SK-N-SH treated with all-trans-retinoic acid at 6 μM for 48 hours (cell line): ENCODE results near the gene VCX2.

Experiments used
- ATAC-seq: fragments of 200-7000 bp; cut with Tn5 transposase; 3 replicates; pipeline ENCODE4 v1.9.1; 2020; ENCODE audit warnings: mild to moderate bottlenecking, moderate library complexity
- ARNTL ChIP-seq: fragments of 450-650 bp; formaldehyde crosslinking; IDR thresholded peaks from 2 replicates; pipeline ENCODE4 v1.5.0; 2020; ENCODE audit warnings: low read depth, mild to moderate bottlenecking, moderate library complexity, borderline replicate concordance
- BACH2 ChIP-seq: fragments of 250-450 bp; sonication (Bioruptor Pico); IDR thresholded peaks from 2 replicates; pipeline ENCODE4 v1.9.0; 2021; ENCODE audit warnings: mild to moderate bottlenecking, borderline replicate concordance
- CSDC2 ChIP-seq: fragments of 250-450 bp; sonication (Bioruptor Pico); IDR thresholded peaks from 2 replicates; pipeline ENCODE4 v1.5.0; 2020; ENCODE audit warnings: mild to moderate bottlenecking, moderate library complexity
- ESRRG ChIP-seq: fragments of 250-450 bp; sonication (Bioruptor Pico); IDR thresholded peaks from 2 replicates; pipeline ENCODE4 v1.6.1; 2021; ENCODE audit warnings: mild to moderate bottlenecking
- GLIS3 ChIP-seq: fragments of 250-450 bp; sonication (Bioruptor Pico); IDR thresholded peaks from 2 replicates; pipeline ENCODE4 v1.5.0; 2020; ENCODE audit warnings: mild to moderate bottlenecking, moderate library complexity
- ISL1 ChIP-seq: fragments of 250-450 bp; sonication (Bioruptor Pico); IDR thresholded peaks from 2 replicates; pipeline ENCODE4 v2.1.2; 2022; ENCODE audit warnings: mild to moderate bottlenecking, moderate library complexity
- PPARA ChIP-seq: fragments of 250-450 bp; sonication (Bioruptor Pico); IDR thresholded peaks from 2 replicates; pipeline ENCODE4 v1.5.0; 2020; ENCODE audit warnings: mild to moderate bottlenecking, borderline replicate concordance
- SNAI2 ChIP-seq: fragments of 250-450 bp; sonication (Bioruptor Pico); IDR thresholded peaks from 2 replicates; pipeline ENCODE4 v1.5.0; 2020; ENCODE audit warnings: mild to moderate bottlenecking, moderate library complexity
- TCF4 ChIP-seq: fragments of 250-450 bp; sonication (Bioruptor Pico); IDR thresholded peaks from 2 replicates; pipeline ENCODE4 v1.8.0; 2021; ENCODE audit warnings: mild to moderate bottlenecking, moderate library complexity, borderline replicate concordance
- TOX ChIP-seq: fragments of 250-450 bp; sonication (Bioruptor Pico); IDR thresholded peaks from 2 replicates; pipeline ENCODE4 v1.8.0; 2021; ENCODE audit warnings: mild to moderate bottlenecking, moderate library complexity, borderline replicate concordance
- ZC3H10 ChIP-seq: fragments of 250-450 bp; sonication (Bioruptor Pico); IDR thresholded peaks from 2 replicates; pipeline ENCODE4 v1.5.1; 2021; ENCODE audit warnings: mild to moderate bottlenecking, moderate library complexity
- ZFP3 ChIP-seq: fragments of 250-450 bp; sonication (Bioruptor Pico); IDR thresholded peaks from 2 replicates; pipeline ENCODE4 v1.5.0; 2020; ENCODE audit warnings: mild to moderate bottlenecking, moderate library complexity
- ZFP30 ChIP-seq: fragments of 450-650 bp; formaldehyde crosslinking; IDR thresholded peaks from 2 replicates; pipeline ENCODE4 v1.5.0; 2022; ENCODE audit warnings: mild to moderate bottlenecking, moderate library complexity
- ZNF565 ChIP-seq: fragments of 450-650 bp; formaldehyde crosslinking; conservative IDR thresholded peaks from 2 replicates; pipeline ENCODE4 v1.5.0; 2020; ENCODE audit warnings: low read depth, mild to moderate bottlenecking, moderate library complexity
- ZNF70 ChIP-seq: fragments of 450-650 bp; formaldehyde crosslinking; IDR thresholded peaks from 2 replicates; pipeline ENCODE4 v1.5.0; 2020; ENCODE audit warnings: mild to moderate bottlenecking, moderate library complexity
- ZNF8 ChIP-seq: fragments of 450-650 bp; formaldehyde crosslinking; IDR thresholded peaks from 2 replicates; pipeline ENCODE4 v1.5.0; 2020; ENCODE audit warnings: mild to moderate bottlenecking, moderate library complexity
- TF ChIP-seq, protein P1 (sequence below): fragments of 250-450 bp; sonication (Bioruptor Pico); IDR thresholded peaks from 2 replicates; pipeline ENCODE4 v1.8.0; 2021; ENCODE audit warnings: low read depth, mild to moderate bottlenecking, moderate library complexity, borderline replicate concordance
- TF ChIP-seq, protein P2 (sequence below): fragments of 250-450 bp; sonication (Bioruptor Pico); IDR thresholded peaks from 2 replicates; pipeline ENCODE4 v1.5.1; 2020; ENCODE audit warnings: low read depth, mild to moderate bottlenecking, moderate library complexity
- TF ChIP-seq, protein P3 (sequence below): fragments of 250-450 bp; sonication (Bioruptor Pico); IDR thresholded peaks from 2 replicates; pipeline ENCODE4 v1.5.0; 2020; ENCODE audit warnings: mild to moderate bottlenecking, moderate library complexity
- TF ChIP-seq, protein P4 (sequence below): fragments of 250-450 bp; sonication (Bioruptor Pico); IDR thresholded peaks from 2 replicates; pipeline ENCODE4 v1.8.0; 2020; ENCODE audit warnings: mild to moderate bottlenecking, moderate library complexity, borderline replicate concordance
- TF ChIP-seq, protein P5 (sequence below): fragments of 250-450 bp; sonication (Bioruptor Pico); IDR thresholded peaks from 2 replicates; pipeline ENCODE4 v1.5.1; 2021; ENCODE audit warnings: mild to moderate bottlenecking, moderate library complexity

VCX2 gene

DNA sequence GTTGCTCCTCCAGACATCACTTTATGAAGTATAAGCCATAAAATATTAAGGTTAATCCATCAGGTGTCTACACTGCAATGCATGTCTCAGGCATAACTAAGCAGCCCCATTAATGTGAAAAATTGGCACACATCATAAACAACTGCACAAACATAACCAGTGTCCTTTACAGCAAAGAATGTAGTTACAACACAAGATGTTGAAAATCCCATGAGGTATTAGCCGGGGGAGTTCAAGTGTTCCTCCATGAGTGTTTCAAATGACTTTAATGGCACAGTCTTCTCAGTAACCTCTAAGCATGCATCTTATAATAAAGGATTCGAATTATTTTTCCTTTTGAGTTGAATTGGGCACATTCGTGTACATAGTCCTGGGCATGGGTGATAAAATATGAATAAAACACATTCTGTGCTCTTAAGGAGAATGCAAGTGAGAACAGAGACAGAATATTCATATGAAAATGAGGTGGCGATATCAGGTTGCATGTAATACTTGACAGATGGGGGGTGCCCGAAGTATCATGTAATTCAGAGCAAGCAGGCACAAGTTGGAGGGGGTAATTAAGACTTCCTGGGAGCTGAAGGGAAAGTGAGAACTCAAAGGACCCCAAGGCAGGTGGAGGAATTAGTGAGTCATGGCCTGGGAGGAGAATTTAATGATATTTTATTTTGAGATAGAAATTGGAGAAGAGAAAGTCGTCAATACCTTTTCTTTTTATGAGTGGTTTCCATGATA lies 18.2 kb upstream of the VCX2 start:
- TF ChIP-seq, protein P1, sequence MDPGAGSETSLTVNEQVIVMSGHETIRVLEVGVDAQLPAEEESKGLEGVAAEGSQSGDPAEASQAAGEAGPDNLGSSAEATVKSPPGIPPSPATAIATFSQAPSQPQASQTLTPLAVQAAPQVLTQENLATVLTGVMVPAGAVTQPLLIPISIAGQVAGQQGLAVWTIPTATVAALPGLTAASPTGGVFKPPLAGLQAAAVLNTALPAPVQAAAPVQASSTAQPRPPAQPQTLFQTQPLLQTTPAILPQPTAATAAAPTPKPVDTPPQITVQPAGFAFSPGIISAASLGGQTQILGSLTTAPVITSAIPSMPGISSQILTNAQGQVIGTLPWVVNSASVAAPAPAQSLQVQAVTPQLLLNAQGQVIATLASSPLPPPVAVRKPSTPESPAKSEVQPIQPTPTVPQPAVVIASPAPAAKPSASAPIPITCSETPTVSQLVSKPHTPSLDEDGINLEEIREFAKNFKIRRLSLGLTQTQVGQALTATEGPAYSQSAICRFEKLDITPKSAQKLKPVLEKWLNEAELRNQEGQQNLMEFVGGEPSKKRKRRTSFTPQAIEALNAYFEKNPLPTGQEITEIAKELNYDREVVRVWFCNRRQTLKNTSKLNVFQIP (CRISPR knock-in tag) = no peak
- no peak for TF ChIP-seq BACH2 (CRISPR knock-in tag)
- TF ChIP-seq PPARA (CRISPR knock-in tag) = no peak
- TF ChIP-seq ZC3H10 = no peak
- TF ChIP-seq, protein P2, sequence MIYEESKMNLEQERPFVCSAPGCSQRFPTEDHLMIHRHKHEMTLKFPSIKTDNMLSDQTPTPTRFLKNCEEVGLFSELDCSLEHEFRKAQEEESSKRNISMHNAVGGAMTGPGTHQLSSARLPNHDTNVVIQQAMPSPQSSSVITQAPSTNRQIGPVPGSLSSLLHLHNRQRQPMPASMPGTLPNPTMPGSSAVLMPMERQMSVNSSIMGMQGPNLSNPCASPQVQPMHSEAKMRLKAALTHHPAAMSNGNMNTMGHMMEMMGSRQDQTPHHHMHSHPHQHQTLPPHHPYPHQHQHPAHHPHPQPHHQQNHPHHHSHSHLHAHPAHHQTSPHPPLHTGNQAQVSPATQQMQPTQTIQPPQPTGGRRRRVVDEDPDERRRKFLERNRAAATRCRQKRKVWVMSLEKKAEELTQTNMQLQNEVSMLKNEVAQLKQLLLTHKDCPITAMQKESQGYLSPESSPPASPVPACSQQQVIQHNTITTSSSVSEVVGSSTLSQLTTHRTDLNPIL (CRISPR knock-in tag) = no peak
- TF ChIP-seq ZNF565 (CRISPR knock-in tag) = no peak
- no peak for TF ChIP-seq ESRRG
- TF ChIP-seq, protein P3, sequence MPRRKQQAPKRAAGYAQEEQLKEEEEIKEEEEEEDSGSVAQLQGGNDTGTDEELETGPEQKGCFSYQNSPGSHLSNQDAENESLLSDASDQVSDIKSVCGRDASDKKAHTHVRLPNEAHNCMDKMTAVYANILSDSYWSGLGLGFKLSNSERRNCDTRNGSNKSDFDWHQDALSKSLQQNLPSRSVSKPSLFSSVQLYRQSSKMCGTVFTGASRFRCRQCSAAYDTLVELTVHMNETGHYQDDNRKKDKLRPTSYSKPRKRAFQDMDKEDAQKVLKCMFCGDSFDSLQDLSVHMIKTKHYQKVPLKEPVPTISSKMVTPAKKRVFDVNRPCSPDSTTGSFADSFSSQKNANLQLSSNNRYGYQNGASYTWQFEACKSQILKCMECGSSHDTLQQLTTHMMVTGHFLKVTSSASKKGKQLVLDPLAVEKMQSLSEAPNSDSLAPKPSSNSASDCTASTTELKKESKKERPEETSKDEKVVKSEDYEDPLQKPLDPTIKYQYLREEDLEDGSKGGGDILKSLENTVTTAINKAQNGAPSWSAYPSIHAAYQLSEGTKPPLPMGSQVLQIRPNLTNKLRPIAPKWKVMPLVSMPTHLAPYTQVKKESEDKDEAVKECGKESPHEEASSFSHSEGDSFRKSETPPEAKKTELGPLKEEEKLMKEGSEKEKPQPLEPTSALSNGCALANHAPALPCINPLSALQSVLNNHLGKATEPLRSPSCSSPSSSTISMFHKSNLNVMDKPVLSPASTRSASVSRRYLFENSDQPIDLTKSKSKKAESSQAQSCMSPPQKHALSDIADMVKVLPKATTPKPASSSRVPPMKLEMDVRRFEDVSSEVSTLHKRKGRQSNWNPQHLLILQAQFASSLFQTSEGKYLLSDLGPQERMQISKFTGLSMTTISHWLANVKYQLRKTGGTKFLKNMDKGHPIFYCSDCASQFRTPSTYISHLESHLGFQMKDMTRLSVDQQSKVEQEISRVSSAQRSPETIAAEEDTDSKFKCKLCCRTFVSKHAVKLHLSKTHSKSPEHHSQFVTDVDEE = no peak
- TF ChIP-seq ZFP30 (CRISPR knock-in tag) = no peak
- no peak for TF ChIP-seq TOX (CRISPR knock-in tag)
- TF ChIP-seq ISL1 (CRISPR knock-in tag) = no peak
- TF ChIP-seq SNAI2 (CRISPR knock-in tag) = no peak
- no peak for TF ChIP-seq ARNTL (CRISPR knock-in tag)
- TF ChIP-seq, protein P4, sequence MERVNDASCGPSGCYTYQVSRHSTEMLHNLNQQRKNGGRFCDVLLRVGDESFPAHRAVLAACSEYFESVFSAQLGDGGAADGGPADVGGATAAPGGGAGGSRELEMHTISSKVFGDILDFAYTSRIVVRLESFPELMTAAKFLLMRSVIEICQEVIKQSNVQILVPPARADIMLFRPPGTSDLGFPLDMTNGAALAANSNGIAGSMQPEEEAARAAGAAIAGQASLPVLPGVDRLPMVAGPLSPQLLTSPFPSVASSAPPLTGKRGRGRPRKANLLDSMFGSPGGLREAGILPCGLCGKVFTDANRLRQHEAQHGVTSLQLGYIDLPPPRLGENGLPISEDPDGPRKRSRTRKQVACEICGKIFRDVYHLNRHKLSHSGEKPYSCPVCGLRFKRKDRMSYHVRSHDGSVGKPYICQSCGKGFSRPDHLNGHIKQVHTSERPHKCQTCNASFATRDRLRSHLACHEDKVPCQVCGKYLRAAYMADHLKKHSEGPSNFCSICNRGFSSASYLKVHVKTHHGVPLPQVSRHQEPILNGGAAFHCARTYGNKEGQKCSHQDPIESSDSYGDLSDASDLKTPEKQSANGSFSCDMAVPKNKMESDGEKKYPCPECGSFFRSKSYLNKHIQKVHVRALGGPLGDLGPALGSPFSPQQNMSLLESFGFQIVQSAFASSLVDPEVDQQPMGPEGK (CRISPR knock-in tag) = no peak
- TF ChIP-seq ZFP3 (CRISPR knock-in tag) = no peak
- no peak for TF ChIP-seq CSDC2 (CRISPR knock-in tag)
- no peak for TF ChIP-seq ZNF8
- TF ChIP-seq ZNF70 = no peak
- no peak for ATAC-seq

DNA sequence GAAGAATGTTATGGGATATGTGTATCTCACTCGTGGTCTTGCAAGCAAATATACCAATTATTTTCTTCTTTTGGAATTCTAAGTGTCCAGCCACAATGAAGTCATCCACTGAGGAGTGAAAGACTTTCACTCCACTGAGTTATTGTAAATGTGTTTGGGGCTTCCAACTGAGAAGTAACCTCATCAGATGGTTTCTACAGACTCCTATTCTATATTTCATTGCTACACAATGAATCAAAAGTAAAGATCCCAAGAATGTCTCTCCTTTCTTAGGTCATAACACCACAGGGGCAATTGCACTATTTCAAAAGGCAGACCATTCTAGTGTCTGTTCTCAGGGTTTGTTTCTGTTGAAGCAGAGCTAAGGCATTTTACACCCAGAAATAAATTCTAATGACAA lies 12.3 kb upstream of the VCX2 start:
- no peak for ATAC-seq
- TF ChIP-seq ESRRG (no peak), PPARA (CRISPR knock-in tag) (no peak), ARNTL (CRISPR knock-in tag) (no peak), ZC3H10 (no peak), GLIS3 (CRISPR knock-in tag) (no peak), TCF4 (CRISPR knock-in tag) (no peak), SNAI2 (CRISPR knock-in tag) (no peak)
- TF ChIP-seq, protein P5, sequence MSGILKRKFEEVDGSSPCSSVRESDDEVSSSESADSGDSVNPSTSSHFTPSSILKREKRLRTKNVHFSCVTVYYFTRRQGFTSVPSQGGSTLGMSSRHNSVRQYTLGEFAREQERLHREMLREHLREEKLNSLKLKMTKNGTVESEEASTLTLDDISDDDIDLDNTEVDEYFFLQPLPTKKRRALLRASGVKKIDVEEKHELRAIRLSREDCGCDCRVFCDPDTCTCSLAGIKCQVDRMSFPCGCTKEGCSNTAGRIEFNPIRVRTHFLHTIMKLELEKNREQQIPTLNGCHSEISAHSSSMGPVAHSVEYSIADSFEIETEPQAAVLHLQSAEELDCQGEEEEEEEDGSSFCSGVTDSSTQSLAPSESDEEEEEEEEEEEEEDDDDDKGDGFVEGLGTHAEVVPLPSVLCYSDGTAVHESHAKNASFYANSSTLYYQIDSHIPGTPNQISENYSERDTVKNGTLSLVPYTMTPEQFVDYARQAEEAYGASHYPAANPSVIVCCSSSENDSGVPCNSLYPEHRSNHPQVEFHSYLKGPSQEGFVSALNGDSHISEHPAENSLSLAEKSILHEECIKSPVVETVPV (CRISPR knock-in tag) = no peak
- TF ChIP-seq, protein P1 (CRISPR knock-in tag) = no peak
- TF ChIP-seq, protein P2 (CRISPR knock-in tag) = no peak
- TF ChIP-seq, all 23 proteins: peak for 0
